ENCODE results near the gene ACTR2. TPM values are rescaled to one million over a fixed set of nuclear protein-coding genes. Genes with fewer than 3 reads are reported as not detected.

Gene ACTR2
- total and polyA plus RNA-seq, 9 of the 15 experiments (the other 6 are each of a cell fraction or from before 2014, with no cell fraction given): 47.3 to 239 (median 108) TPM

DNA sequence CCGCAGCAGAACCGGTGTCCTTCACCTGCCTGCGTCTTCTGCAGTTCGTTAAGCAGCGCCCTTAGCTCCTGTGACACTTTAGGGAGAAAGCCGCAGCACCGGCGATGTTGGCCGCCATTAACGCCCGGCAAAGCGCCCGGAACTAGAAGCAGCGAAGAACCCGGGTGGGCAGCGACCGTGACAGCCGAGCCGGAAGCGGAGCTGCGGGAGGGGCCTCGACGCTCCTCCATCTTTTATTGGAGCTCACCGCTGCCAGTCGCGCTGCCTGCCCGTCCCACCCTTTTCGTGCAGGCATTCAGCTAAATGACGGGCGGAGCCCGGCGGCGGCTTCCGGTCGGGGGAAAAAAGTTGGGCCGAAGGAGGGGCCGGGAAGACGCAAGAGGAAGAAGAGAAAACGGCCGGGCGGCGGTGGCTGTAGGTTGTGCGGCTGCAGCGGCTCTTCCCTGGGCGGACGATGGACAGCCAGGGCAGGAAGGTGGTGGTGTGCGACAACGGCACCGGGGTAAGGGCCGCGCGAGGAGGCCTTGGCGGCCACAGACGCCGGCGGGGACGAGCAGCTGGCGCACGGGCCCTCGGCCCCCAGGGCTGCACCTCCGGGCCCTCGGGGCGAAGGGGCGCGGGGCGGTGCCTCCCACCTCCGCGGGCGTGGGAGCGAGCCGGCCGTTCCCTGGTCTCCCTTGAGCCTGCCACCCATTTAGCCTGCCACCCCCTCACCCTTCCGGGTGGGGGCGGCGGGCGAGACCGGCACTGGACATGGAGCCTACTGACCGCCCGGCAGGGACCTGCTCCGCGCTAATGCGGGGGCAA lies at the start of gene ACTR2 (continued):
- TF ChIP-seq, protein P1, sequence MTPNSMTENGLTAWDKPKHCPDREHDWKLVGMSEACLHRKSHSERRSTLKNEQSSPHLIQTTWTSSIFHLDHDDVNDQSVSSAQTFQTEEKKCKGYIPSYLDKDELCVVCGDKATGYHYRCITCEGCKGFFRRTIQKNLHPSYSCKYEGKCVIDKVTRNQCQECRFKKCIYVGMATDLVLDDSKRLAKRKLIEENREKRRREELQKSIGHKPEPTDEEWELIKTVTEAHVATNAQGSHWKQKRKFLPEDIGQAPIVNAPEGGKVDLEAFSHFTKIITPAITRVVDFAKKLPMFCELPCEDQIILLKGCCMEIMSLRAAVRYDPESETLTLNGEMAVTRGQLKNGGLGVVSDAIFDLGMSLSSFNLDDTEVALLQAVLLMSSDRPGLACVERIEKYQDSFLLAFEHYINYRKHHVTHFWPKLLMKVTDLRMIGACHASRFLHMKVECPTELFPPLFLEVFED (CRISPR knock-in tag; conservative IDR thresholded peaks at IDR 0.05): no peak
- TF ChIP-seq ZNF717 (CRISPR knock-in tag; IDR thresholded peaks at IDR 0.05) (no peak), ZNF23 (CRISPR knock-in tag; IDR thresholded peaks at IDR 0.05) (no peak), STAG1 (CRISPR knock-in tag; IDR thresholded peaks at IDR 0.05; ENCODE audit: borderline replicate concordance) (peak; percentile 41; the same call in 1 of the 2 replicates), ETV5 (CRISPR knock-in tag; IDR thresholded peaks at IDR 0.05; ENCODE audit: low read depth) (peak; percentile 83), SMC3 (conservative IDR thresholded peaks at IDR 0.05; ENCODE audit: insufficient read depth, low read depth, low read length) (no peak), MYNN (IDR thresholded peaks at IDR 0.05) (no peak), MYNN (CRISPR knock-in tag; IDR thresholded peaks at IDR 0.05) (no peak), PTRF (tag; IDR thresholded peaks at IDR 0.05) (no peak), CC2D1A (IDR thresholded peaks at IDR 0.05) (no peak), POLR2H (tag; IDR thresholded peaks at IDR 0.05; ENCODE audit: low read depth) (peak; percentile 85), NR2F6 (CRISPR knock-in tag; IDR thresholded peaks at IDR 0.05) (0 out of 2 replicates have a peak, but pooled peaks have one; percentile 36), KLF6 (CRISPR knock-in tag; IDR thresholded peaks at IDR 0.05; ENCODE audit: borderline replicate concordance) (no peak; the same call in 1 of the 2 replicates), CXXC5 (CRISPR knock-in tag; IDR thresholded peaks at IDR 0.05) (peak; percentile 78), ZNF77 (CRISPR knock-in tag; IDR thresholded peaks at IDR 0.05) (no peak), POLR3A (IDR thresholded peaks at IDR 0.05; ENCODE audit: borderline replicate concordance, extremely low read depth, insufficient read depth, insufficient read length) (no peak)
- TF ChIP-seq, protein P2, sequence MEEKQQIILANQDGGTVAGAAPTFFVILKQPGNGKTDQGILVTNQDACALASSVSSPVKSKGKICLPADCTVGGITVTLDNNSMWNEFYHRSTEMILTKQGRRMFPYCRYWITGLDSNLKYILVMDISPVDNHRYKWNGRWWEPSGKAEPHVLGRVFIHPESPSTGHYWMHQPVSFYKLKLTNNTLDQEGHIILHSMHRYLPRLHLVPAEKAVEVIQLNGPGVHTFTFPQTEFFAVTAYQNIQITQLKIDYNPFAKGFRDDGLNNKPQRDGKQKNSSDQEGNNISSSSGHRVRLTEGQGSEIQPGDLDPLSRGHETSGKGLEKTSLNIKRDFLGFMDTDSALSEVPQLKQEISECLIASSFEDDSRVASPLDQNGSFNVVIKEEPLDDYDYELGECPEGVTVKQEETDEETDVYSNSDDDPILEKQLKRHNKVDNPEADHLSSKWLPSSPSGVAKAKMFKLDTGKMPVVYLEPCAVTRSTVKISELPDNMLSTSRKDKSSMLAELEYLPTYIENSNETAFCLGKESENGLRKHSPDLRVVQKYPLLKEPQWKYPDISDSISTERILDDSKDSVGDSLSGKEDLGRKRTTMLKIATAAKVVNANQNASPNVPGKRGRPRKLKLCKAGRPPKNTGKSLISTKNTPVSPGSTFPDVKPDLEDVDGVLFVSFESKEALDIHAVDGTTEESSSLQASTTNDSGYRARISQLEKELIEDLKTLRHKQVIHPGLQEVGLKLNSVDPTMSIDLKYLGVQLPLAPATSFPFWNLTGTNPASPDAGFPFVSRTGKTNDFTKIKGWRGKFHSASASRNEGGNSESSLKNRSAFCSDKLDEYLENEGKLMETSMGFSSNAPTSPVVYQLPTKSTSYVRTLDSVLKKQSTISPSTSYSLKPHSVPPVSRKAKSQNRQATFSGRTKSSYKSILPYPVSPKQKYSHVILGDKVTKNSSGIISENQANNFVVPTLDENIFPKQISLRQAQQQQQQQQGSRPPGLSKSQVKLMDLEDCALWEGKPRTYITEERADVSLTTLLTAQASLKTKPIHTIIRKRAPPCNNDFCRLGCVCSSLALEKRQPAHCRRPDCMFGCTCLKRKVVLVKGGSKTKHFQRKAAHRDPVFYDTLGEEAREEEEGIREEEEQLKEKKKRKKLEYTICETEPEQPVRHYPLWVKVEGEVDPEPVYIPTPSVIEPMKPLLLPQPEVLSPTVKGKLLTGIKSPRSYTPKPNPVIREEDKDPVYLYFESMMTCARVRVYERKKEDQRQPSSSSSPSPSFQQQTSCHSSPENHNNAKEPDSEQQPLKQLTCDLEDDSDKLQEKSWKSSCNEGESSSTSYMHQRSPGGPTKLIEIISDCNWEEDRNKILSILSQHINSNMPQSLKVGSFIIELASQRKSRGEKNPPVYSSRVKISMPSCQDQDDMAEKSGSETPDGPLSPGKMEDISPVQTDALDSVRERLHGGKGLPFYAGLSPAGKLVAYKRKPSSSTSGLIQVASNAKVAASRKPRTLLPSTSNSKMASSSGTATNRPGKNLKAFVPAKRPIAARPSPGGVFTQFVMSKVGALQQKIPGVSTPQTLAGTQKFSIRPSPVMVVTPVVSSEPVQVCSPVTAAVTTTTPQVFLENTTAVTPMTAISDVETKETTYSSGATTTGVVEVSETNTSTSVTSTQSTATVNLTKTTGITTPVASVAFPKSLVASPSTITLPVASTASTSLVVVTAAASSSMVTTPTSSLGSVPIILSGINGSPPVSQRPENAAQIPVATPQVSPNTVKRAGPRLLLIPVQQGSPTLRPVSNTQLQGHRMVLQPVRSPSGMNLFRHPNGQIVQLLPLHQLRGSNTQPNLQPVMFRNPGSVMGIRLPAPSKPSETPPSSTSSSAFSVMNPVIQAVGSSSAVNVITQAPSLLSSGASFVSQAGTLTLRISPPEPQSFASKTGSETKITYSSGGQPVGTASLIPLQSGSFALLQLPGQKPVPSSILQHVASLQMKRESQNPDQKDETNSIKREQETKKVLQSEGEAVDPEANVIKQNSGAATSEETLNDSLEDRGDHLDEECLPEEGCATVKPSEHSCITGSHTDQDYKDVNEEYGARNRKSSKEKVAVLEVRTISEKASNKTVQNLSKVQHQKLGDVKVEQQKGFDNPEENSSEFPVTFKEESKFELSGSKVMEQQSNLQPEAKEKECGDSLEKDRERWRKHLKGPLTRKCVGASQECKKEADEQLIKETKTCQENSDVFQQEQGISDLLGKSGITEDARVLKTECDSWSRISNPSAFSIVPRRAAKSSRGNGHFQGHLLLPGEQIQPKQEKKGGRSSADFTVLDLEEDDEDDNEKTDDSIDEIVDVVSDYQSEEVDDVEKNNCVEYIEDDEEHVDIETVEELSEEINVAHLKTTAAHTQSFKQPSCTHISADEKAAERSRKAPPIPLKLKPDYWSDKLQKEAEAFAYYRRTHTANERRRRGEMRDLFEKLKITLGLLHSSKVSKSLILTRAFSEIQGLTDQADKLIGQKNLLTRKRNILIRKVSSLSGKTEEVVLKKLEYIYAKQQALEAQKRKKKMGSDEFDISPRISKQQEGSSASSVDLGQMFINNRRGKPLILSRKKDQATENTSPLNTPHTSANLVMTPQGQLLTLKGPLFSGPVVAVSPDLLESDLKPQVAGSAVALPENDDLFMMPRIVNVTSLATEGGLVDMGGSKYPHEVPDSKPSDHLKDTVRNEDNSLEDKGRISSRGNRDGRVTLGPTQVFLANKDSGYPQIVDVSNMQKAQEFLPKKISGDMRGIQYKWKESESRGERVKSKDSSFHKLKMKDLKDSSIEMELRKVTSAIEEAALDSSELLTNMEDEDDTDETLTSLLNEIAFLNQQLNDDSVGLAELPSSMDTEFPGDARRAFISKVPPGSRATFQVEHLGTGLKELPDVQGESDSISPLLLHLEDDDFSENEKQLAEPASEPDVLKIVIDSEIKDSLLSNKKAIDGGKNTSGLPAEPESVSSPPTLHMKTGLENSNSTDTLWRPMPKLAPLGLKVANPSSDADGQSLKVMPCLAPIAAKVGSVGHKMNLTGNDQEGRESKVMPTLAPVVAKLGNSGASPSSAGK (IDR thresholded peaks at IDR 0.05): no peak

Measured in K562 (cell line).